NCI-H2081 treated with DMSO at 0.1 percent for 48 hours (cell line): ENCODE measurements around the gene ALOXE3.

Experiments used
- DNase-seq: peaks from one replicate; lab custom pipeline; 2025; lab: John Stamatoyannopoulos, UW

Gene ALOXE3

GRCh38 chr17:8153957-8154607 lies 35.8 kb upstream of the ALOXE3 start:
- DNase-seq = no peak

GRCh38 chr17:8153525-8153956 lies 35.2 kb upstream of the ALOXE3 start:
- no peak for DNase-seq

- DNase-seq = no peak
Observed at GRCh38 chr17:8153031-8153451, 34.7 kb upstream of the ALOXE3 start.

- DNase-seq = peak; percentile 59
Observed at GRCh38 chr17:8152112-8152775, 33.9 kb upstream of the ALOXE3 start, which contains the start of gene PER1. PER1 (minus strand) TSS chr17:8152404; CDS start chr17:8150706, 1,698 bp downstream.

GRCh38 chr17:8151641-8152111 lies 33.4 kb upstream of the ALOXE3 start:
- no peak for DNase-seq

- DNase-seq = no peak
Observed at GRCh38 chr17:8151120-8151640, 32.9 kb upstream of the ALOXE3 start.

- no peak for DNase-seq
Observed at GRCh38 chr17:8150194-8151119, 32.1 kb upstream of the ALOXE3 start.

GRCh38 chr17:8149419-8150193 lies 31.3 kb upstream of the ALOXE3 start:
- DNase-seq = no peak

GRCh38 chr17:8148560-8148959 lies 30.2 kb upstream of the ALOXE3 start:
- DNase-seq = no peak

- DNase-seq = no peak
Observed at GRCh38 chr17:8147805-8148404, 29.6 kb upstream of the ALOXE3 start.

- no peak for DNase-seq
Observed at GRCh38 chr17:8147141-8147804, 29.0 kb upstream of the ALOXE3 start.

GRCh38 chr17:8146381-8147140 lies 28.2 kb upstream of the ALOXE3 start:
- DNase-seq = no peak

GRCh38 chr17:8145811-8146210 lies 27.5 kb upstream of the ALOXE3 start:
- no peak for DNase-seq

- DNase-seq = no peak
Observed at GRCh38 chr17:8144401-8145231, 26.3 kb upstream of the ALOXE3 start.

GRCh38 chr17:8143581-8144400 lies 25.5 kb upstream of the ALOXE3 start:
- no peak for DNase-seq

- no peak for DNase-seq
Observed at GRCh38 chr17:8142887-8143580, 24.7 kb upstream of the ALOXE3 start.
